Heart right ventricle (tissue), 16 donors: ENCODE data around the gene ZNF189. TPM values are rescaled to one million over a fixed set of nuclear protein-coding genes. Genes with fewer than 3 reads are reported as not detected.

Source experiments
- ATAC-seq, 8 donors: fragments of 200-7000 bp; cut with Tn5 transposase; one replicate each; pipeline ENCODE4 v1.9.1; 2020; ENCODE audit warnings: mild to moderate bottlenecking in 8 of 8, moderate library complexity in 8 of 8, moderate number of reproducible peaks in 1 of 8
- DNase-seq, 2 donors: peaks; one replicate each; pipeline ENCODE4 v3.0.0-alpha.2; 2020
- H3K27ac ChIP-seq, 10 donors: fragments of 200-600 bp; sonication (generic) in 2 of 10; one replicate each; pipeline versions ENCODE4 v1.5.0 to v1.8.0; 2020 to 2022; ENCODE audit warnings: mild to moderate bottlenecking in 3 of 10
- H3K27me3 ChIP-seq, 7 donors: fragments of 200-600 bp; one replicate each; pipeline ENCODE4 v1.8.0; 2021 to 2022; ENCODE audit warnings: mild to moderate bottlenecking in 2 of 7
- H3K36me3 ChIP-seq, 9 donors: fragments of 200-600 bp; sonication (generic) in 1 of 9; one replicate each; pipeline versions ENCODE4 v1.5.0 to v1.8.0; 2020 to 2022; ENCODE audit warnings: mild to moderate bottlenecking in 2 of 9
- H3K4me1 ChIP-seq, 9 donors: fragments of 200-600 bp; sonication (generic) in 1 of 9; one replicate each; pipeline versions ENCODE4 v1.5.0 to v1.8.0; 2020 to 2022; ENCODE audit warnings: mild to moderate bottlenecking in 4 of 9
- H3K4me3 ChIP-seq, 10 donors: fragments of 200-600 bp; sonication (generic) in 2 of 10; one replicate each; pipeline versions ENCODE4 v1.5.0 to v1.8.0; 2020 to 2022; ENCODE audit warnings: mild to moderate bottlenecking in 7 of 10, moderate library complexity in 2 of 10
- H3K9me3 ChIP-seq, 11 donors: fragments of 200-600 bp in 10 of 11; sonication (generic) in 2 of 11; one replicate each; pipeline versions ENCODE4 v1.5.0 to v1.8.0; 2013 to 2022; ENCODE audit warnings: mild to moderate bottlenecking in 2 of 11, control low read depth in 1 of 11, moderate library complexity in 1 of 11
- CTCF ChIP-seq, 9 donors: fragments of 200-600 bp; sonication (generic) in 2 of 9; IDR thresholded peaks; one replicate each; pipeline versions ENCODE4 v1.5.0 to v1.8.0; 2021 to 2022; ENCODE audit warnings: antibody characterized with exemption in 9 of 9, mild to moderate bottlenecking in 5 of 9, moderate library complexity in 1 of 9
- WGBS, 2 donors: extraction: QIAGEN DNeasy Blood & Tissue Kit; methylation state at CpG; one replicate each; pipeline ENCODE4 v1.1.7; 2013; ENCODE audit warnings: inconsistent platforms in 1 of 2; 5-methylcytosine and 5-hydroxymethylcytosine counted together
- intact Hi-C, 10 donors: fragments of 100-400 bp; cut with DNase I; formaldehyde crosslinking; loops; one replicate each; pipeline versions ENCODE4 v1.11.1 to v1.14.2; 2022
- polyA plus RNA-seq, 2 donors: library from polyadenylated mRNA; stranded (reverse); fragments of 200-250 nt; gene quantifications; one replicate each; pipeline ENCODE4 v1.2.3, GENCODE V29; 2013
- total RNA-seq, 10 donors: library from RNA; stranded (reverse); fragmentation: NEBNext Ultra II Directional in 3 of 10; extraction: Animal tissue kit (Norgen Biotek cat#: 25700) in 3 of 10; gene quantifications; one replicate each; pipeline versions ENCODE4 v1.2.1 to v1.2.4, GENCODE V29; 2021 to 2023
- donor health status: Arrhythmogenic right ventricular cardiomyopathy.
- donor health status: ischemic (EF 13 %, LVEDD 7.1; RV severe dilation, severe dysfunction).
- donor health status: healthy with polysubstance abuse.
- donor health status: DM: no; HTN: yes; CAD: no.
- donor health status: DM: no; HTN: no; CAD: no.
- donor health status: ischemic (EF 25% LVEDD 6.9; RV normal size, moderate dysfunction).
- donor health status: ischemic (EF 25% LVEDD 5.7; RV mildly dilated, moderate dysfunction).
- donor health status: healthy.
- donor health status: DM: yes; HTN: yes; CAD: no.
- donor health status: Ischemic cardiomyopathy.
- donor health status: ischemic (EF 35%, LVEDD 5.7; RV mildly dilated, moderate dysfunction).
- donor health status: nonischemic (EF 11% LVEDD 7.7; RV severe dilation, severe dysfunction).
- donor health status: DM: yes; HTN: yes; CAD: no.
- donor health status: PGD.
- donor health status: ischemic (EF 29% LVEDD 5.4; RV normal size, mild dysfunction).
- donor health status: nonischemic (EF 23%, LVEDD 6.1; RV moderate dilation, normal function).

The ZNF189 gene
- total and polyA plus RNA-seq, 12 donors, result 10.9 to 28.0 (median 19.3) TPM

DNA sequence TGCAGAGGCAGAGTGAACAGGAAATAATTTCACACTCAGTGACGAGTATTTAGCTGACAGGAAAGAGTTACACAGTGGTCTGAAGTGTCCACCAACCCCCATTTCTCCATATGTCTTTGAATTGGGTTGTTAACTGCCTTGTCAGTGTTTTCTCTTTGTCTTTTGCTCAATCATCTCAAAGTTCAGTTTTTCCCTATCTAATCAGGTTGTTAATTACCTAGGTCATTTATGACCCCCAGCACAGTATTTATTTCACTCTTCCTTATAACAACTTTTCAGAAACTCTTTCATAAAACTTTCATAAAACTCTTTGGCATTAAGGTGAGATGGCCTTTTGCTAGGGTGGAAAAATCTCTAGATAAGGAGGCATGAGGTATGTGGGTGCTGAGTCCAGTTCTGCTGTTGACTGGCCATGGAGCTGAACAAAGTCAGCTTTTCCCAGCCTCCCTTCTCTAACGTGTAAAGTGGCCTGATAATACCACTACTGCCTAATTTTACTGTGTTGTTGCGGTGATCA lies 42.1 kb downstream of the ZNF189 start:
- Histone ChIP-seq H3K9me3 (no peaks in the 10 kb centered on the region), H3K4me1 (peaks cover 0 to 31% (median 5%) of the 10 kb centered on the region in 9 donors), H3K27ac (no peak overlapping the region), H3K36me3 (no peaks in the 10 kb centered on the region), H3K4me3 (no peak overlapping the region), H3K27me3 (no peaks in the 10 kb centered on the region)
- intact Hi-C loops, result loop anchor here in 1 of 10 donors (5.0 kb wide), 1 partner anchor 43 kb away; the partner anchor contains the start of genes MRPL50 and ZNF189
- TF ChIP-seq CTCF (IDR thresholded peaks at IDR 0.05), result no peak
- 61 to 62% methylated on average over 3 of the region's 3 CpGs for WGBS, 2 donors
- DNase-seq, result no peak
- ATAC-seq, result no peak

- no peaks in the 10 kb centered on the region for H3K36me3 ChIP-seq
- intact Hi-C loops, result loop anchor here in 2 of 10 donors (2.0 to 5.0 kb wide), 2 partner anchors 44 to 45 kb away; partner anchors contain the start of genes MRPL50 (in 2 of the 2) and ZNF189 (in 2 of the 2)
- peak overlapping the region in 8 of 10 donors; percentile 5 to 65 (median 47) for H3K27ac ChIP-seq
- peaks cover 0 to 31% (median 5%) of the 10 kb centered on the region in 9 donors for H3K4me1 ChIP-seq
- TF ChIP-seq CTCF (IDR thresholded peaks at IDR 0.05), result no peak
- ATAC-seq, result peak; percentile 50 to 83 (median 71)
- WGBS, 2 donors, result 49 to 64% methylated on average over 3 of the region's 3 CpGs
- H3K9me3 ChIP-seq, result no peaks in the 10 kb centered on the region
- DNase-seq, result peak; percentile 30 to 45
- H3K4me3 ChIP-seq, result no peak overlapping the region
- no peaks in the 10 kb centered on the region for H3K27me3 ChIP-seq
These were observed 43.7 kb downstream of the ZNF189 start for GRCh38 chr9:101442318-101442717.

GRCh38 chr9:101442736-101443135 lies 44.1 kb downstream of the ZNF189 start:
- Histone ChIP-seq H3K9me3 (no peaks in the 10 kb centered on the region), H3K36me3 (no peaks in the 10 kb centered on the region), H3K27me3 (peaks cover 0 to 2% (median 0%) of the 10 kb centered on the region in 7 donors), H3K27ac (peak overlapping the region in 9 of 10 donors; percentile 5 to 65 (median 42)), H3K4me1 (peaks cover 0 to 27% (median 5%) of the 10 kb centered on the region in 9 donors), H3K4me3 (no peak overlapping the region)
- ATAC-seq (no peak), DNase-seq (no peak)
- 71 to 73% methylated on average over 3 of the region's 3 CpGs for whole genome bisulfite sequencing, 2 donors
- intact Hi-C loops, result loop anchor here in 2 of 10 donors (2.0 to 5.0 kb wide), 2 partner anchors 44 to 45 kb away; partner anchors contain the start of genes MRPL50 (in 2 of the 2) and ZNF189 (in 2 of the 2)
- no peak for TF ChIP-seq CTCF (IDR thresholded peaks at IDR 0.05)

- intact Hi-C loops, result loop anchor here in 2 of 10 donors (2.0 to 5.0 kb wide), 2 partner anchors 45 to 46 kb away; partner anchors contain the start of genes MRPL50 (in 2 of the 2) and ZNF189 (in 2 of the 2)
- peak; percentile 84 to 98 (median 94) for ATAC-seq
- H3K4me1 ChIP-seq, result peaks cover 0 to 21% (median 7%) of the 10 kb centered on the region in 9 donors
- no peaks in the 10 kb centered on the region for H3K36me3 ChIP-seq
- peak overlapping the region in 9 of 10 donors; percentile 8 to 65 (median 46) for H3K27ac ChIP-seq
- no peak overlapping the region for H3K4me3 ChIP-seq
- no peaks in the 10 kb centered on the region for H3K9me3 ChIP-seq
- 45 to 49% methylated on average over 9 of the region's 9 CpGs for WGBS, 2 donors
- H3K27me3 ChIP-seq, result peaks cover 0 to 8% (median 0%) of the 10 kb centered on the region in 7 donors
- no peak for TF ChIP-seq CTCF (IDR thresholded peaks at IDR 0.05)
- peak; percentile 55 to 81 for DNase-seq
These were observed 44.7 kb downstream of the ZNF189 start for GRCh38 chr9:101443364-101443771.
